DND-41 (cell line): Measurements from ENCODE around the gene SYT1.

Experiments
- CTCF ChIP-seq: IDR thresholded peaks from 2 replicates; pipeline ENCODE4 v1.5.1; 2012; ENCODE audit warnings: borderline replicate concordance, low read length, moderate library complexity, mild to moderate bottlenecking; ENCODE audit not compliant: poor library complexity, severe bottlenecking; ENCODE audit errors: extremely low read depth
- EZH2 ChIP-seq: IDR thresholded peaks from 3 replicates; pipeline ENCODE4 v1.6.1; 2012; ENCODE audit warnings: borderline replicate concordance, low read depth, mild to moderate bottlenecking, moderate library complexity, low read length, inconsistent platforms; ENCODE audit not compliant: severe bottlenecking

- TF ChIP-seq CTCF, result no peak
- no peak for TF ChIP-seq EZH2
Observed at GRCh38 chr12:79452906-79453305, 588.3 kb downstream of the SYT1 start.
